Activated CD8-positive, alpha-beta memory T cell treated with anti-CD3 and anti-CD28 coated beads, Interleukin-2, amount 50 U/mL, for 24 hours (primary cell): ENCODE results near the gene ITPRIPL2.
A peak's percentile ranks its signal among the peaks of the same experiment; 100 is the strongest.

Source experiments
- DNase-seq: peaks from one replicate; pipeline ENCODE4 v3.0.0-alpha.2; 2020; ENCODE audit errors: extremely low read depth

Gene ITPRIPL2

DNA sequence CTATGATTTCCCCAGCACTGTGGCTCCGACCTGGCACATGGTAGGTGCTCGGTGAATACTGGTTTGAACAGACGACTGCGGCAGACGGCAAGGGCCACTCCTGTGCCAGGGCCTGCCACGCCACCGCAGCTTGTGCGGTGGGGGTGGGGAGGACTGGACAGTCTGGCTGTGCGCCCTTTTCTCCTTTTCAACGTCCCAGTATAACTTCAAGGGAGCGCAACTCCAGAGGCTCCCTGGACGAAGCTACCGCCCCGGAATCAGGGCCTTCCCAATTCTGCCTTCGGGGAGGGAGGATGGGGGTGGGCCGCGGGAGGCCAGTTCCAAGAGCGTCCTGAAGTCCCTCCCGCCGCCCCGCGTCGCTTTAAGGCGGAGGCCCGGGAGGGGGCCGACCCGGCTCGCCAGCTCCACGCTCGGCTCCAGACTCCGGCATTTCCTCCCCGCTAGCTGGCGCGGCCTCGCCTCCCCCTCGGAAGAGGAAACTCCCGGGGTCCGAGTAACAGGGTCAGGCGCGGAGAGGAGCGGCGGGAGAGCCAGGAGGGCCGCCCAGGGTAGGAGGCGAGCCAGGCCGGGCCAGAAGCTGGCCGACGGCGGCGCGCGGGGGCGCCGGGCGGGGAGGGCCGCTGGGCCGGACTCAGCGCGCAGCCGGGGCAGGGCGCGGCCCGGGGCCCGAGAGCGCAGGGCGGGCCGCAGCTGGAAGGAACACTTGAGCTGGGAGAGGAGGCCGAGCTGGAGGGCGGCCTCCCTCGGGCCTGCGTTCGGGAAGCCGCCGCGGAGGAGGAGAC is at the start of gene ITPRIPL2:
Gene ITPRIPL2, plus strand, starts transcription at position 388 of the 782 bp plus-strand sequence. CDS start 498 bp downstream, outside the sequence.
- no peak for DNase-seq

DNA sequence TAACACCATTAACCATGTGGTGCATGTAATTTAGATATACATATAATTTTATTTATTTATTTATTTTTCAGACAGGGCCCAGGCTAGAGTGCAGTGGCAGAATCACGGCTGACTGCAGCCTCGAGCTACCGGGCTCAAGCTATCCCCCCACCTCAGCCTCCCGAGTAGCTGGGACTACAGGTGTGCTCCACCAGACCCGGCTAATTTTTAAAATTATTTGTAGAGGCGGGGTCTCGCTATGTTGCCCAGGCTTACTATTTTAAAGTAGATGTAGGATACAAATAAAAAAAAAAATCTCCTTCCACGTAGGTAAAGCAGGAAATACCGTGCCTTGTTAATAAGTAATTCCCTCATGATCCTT is 46.8 kb upstream of the ITPRIPL2 start:
- no peak for DNase-seq

DNA sequence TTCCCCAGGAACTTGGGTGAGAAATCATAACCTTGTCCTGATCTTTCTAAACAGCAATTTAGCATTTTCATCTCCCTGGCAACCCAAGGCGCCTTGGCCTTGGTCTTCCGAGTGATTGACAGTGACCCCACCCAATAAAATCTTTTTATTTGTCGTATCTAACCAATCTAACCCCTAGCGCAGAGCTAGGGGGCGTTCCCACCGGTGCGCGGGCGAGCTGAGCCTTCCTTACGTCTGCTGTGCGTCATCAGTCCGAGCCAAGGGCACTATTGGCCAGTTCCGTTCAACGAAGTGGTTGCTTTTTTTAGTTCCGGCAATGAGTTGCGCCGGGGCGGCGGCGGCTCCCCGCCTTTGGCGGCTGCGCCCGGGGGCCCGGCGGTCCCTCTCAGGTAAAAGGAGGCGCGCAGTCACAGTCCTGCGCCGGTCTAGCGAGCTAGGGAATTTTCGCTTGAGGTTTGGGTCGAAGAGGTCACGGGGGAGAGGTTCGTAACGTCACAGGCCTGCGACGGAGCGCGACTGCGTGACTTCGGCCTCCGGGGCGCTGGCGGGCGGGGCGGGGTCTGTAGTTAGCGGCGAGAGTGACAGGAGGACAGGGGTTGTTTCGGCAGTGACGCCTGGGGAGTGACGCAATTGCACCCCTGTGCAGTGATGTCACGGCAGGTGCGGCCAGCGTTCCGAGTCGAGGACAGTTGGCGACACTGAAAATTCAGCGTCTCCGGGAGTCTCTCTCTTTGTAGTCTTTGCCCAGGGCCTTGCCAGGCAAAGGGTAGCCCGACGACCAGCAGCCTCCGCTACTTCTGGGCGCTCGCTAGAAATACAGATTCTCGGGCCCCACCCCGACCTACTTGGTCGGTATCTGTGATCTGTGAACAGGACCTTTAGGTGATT is 46.2 kb upstream of the ITPRIPL2 start, which contains the start of gene COQ7:
Gene COQ7, plus strand, starts transcription at position 266 of the 888 bp plus-strand sequence. Its CDS starts 51 bp downstream, at position 317.
- DNase-seq = peak; percentile 97

DNA sequence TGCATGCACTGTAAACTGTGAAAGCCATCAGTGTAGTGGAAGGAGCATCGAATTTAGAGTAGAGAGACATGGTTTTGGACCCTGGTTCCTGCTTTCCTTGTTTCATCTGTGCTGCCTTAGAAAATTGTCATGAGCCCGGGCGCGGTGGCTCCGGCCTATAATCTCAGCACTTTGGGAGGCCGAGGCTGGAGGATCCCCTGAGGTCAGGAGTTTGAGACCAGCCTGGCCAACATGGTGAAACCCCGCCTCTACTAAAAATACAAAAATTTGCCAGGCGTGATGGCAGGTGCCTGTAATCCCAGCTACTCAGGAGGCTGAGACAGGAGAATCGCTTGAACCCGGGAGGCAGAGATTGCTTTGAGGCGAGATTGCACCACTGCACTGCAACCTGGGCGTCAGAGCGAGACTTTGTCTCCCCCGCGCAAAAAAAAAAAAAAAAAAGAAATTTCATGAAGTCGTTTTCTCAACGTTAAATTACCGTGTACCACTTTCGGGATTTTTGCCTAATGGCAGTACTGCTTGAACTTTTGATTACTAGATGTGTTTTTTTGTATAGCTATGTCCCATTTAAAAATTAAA is 45.4 kb upstream of the ITPRIPL2 start:
- no peak for DNase-seq

DNA sequence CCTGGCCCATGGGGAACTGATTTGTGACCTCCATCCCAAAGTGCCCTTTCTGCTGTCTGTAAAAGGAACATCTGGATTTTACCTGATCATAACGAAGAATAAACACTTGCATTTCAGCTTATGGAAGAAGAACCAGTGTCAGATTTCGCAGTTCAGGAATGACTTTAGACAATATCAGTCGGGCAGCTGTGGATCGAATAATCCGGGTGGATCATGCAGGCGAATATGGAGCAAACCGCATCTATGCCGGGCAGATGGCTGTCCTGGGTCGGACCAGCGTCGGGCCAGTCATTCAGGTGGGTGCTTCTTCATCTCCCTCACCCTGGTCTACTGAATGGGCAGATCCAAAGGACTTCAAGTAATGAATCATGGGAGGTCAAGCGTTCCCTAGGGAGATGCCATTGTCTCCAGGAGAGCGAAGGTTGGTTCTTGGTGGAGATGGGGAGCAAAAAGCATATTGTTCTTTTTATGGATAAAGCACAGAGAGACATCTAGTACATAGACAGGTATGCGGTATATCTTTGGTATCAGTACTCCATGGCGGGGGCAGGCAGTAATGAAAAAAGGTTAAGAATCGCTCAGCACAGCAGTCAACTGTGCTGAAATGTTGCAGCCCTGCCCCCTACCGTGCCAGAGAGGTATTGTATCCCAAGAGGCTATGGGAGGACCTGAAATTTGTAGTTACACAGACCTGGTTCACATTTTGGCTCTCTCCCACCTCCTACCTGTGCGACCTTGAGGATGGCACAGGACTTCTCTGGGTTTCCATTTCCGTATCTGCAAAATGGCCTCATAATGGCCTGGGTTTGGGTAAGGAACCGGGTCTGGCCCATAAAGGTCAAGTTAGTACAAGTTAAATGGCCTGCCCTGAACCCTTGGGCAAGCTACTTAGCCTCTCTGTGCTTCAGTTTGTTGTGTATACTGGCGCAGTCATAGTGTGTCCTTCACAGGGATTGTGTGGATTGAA is 41.7 kb upstream of the ITPRIPL2 start:
- no peak for DNase-seq

DNA sequence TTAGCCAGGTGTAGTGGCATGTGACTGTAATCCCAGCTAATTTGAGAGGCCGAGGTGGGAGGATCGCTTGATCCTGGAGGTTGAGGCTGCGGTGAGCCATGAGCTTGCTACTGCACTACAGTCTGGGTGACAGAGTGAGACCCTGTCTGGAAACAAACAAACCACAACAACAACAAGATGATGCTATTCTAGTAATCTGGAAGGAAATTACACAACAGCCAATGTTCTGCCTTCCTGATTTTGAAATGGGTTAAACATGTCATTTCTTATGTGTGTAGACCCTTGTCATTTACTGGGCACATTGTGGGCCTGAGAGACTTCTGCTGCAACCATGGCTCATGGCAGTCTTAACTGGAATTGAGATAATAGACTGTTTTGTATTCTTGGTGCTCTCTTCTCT is 40.4 kb upstream of the ITPRIPL2 start:
- DNase-seq = no peak

DNA sequence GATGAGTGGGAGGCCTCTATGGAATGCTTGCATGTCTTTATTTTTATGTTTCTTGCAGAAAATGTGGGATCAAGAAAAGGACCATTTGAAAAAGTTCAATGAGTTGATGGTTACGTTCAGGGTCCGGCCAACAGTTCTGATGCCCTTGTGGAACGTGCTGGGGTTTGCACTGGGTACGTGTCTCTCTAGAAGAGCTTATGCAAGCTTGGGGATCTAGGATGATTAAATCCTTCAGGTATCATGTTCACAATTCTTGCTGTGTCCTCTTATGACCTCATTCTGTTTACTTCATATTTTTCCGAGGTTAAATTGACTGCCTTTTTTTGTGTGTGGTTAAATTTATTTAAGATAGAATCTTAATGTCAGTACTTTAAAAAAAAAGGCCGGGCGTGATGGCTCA is 39.9 kb upstream of the ITPRIPL2 start:
- no peak for DNase-seq

DNA sequence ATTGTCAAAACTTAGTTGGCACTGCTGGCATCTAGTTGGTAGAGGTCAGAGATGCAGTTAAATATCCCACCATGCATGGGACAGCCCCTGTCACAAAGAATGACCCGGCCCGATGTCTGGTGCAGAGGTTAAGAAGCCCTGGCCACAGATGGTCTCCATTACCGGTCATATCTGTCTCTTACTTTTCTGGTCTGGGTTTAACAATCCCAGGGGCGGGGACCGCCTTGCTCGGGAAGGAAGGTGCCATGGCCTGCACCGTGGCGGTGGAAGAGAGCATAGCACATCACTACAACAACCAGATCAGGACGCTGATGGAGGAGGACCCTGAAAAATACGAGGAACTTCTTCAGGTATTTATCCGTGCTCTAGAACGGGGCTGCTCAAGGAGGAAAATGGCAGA is 38.3 kb upstream of the ITPRIPL2 start:
- DNase-seq = no peak

DNA sequence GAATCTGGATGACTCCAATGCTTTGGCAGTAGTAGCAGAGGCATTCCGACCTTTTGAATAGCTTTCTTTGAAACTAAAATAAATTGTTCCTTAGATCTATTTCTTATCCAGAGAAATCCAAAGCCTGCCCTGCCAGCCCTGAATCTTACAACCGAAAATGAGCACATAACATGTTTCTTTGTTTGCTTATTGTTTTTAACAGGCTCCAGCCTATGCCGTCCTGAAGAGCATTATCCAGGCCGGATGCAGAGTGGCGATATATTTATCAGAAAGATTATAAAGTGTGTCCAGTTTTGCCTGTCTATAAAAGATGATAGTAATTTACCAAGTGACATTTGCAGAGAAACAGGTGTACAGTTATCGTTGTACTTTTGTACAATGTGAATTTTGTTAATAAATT is 35.9 kb upstream of the ITPRIPL2 start:
- no peak for DNase-seq

DNA sequence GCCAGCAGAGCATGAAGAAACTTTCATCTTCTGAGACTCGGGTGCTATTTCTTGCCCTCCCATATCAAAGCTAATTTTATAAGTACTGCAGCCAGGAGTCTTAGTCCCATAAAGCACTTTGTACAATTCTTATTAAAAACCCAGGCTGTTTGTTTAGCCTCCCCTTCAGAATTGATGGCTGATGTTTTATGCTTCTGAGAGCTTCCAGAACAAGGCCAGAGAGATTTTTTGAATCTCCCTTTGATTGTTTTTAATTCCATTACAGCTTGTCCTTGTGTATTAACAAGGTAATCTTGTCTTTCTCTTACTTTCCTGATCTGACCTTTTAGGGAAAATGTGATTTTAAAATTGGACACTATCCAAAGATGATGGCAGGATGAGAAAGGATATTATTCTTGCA is 30.1 kb upstream of the ITPRIPL2 start:
- no peak for DNase-seq

DNA sequence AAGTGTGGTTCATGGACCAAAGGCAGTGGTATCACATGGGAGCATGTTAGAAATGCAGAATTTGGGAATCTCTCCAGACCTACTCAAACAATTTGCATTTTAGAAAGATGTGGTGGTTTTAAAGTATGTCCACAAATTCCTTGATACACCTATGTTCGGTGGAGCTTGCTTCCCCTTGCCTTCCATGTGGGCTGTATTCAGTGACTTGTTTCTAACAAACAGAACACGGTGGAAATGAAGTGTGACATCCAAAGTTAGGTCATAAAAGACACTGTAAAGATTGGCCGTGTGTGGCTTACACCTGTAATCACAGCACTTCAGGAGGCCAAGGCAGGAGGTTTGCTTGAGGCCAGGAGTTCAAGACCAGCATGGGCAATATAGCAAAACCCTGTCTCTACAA is 29.6 kb upstream of the ITPRIPL2 start:
- no peak for DNase-seq

DNA sequence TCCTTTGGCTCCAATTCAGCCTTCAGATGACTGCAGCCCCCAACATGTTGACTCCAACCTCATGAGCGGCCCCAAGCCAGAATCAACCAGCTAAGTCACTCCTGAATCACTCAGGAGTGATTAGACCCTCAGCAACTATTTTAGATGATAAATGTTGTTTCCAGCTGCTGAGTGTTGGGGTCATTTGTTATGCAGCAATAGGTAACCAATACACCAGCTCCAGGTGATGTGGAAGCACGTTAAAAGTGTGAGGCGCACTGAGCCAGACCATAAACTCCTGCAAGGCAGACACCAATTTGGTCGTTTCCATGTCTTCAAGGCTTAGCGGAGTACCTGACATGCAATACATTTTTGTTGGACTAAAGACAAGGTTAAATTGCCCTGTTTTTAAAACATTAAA is 28.9 kb upstream of the ITPRIPL2 start:
- no peak for DNase-seq

DNA sequence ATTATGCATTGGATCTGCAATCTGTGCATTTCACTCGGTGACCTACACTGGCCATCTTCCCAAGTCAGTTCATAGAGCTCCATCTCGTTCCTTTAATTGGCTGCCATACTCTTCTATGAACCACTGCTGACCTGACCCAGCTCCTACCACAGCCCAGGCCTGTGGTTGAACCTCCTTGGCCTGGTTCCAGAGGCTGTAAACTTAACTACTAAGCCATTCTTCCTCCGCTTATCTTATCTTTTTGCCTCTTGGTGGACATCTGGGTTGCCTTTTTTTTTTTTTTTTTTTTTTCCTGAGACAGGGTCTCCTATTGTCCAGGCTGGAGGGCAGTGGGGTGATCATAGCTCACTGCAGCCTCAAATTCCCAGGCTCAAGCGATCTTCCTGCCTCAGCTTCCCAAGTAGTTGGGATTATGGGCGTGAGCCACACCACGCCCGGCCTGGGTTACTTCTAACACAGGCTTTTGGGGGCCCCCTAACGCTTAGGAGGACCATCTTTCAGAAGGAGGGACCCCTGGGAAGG is 28.0 kb upstream of the ITPRIPL2 start:
- no peak for DNase-seq

DNA sequence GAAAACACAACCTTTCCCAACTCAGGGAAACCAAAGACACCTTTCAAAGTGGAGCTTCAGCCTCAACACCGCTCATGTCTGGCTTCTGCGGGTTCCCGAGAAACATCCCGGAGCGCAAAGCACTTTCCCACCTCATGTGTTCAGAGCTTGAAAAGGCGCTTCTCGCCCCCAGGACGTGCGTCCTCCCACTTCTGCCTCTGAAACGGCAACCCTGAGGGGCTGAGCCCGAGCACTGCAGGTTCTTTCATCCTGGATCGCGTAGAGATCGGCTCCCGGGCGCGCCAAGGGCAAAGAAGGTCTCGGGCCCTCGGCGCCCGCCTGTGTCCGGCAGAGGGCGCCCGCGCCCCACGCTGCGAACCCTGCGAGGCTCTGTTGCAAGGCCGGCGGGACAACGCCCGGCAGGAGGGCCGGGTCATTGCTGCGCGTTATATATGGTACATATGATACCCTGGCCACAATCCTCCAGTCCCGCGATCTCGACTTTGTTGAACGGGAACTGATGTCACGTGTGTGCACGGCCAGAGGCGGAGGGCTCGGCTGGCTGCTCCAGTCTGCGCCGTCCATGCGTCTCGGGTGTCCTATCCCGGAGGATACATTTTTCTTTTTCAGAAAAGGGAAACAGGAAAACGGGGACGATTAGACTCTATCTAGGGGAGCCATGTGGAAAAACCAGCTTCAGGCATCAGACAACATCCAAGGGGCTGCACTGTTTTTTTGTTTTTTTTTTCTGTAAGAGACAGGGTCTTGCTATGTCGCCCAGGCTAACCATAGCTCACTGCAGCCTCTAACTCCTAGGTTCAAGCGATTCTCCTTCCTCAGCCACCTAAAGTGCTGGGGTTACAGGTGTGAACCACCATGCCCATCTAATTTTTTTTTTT is 27.2 kb upstream of the ITPRIPL2 start:
- DNase-seq = peak; percentile 42

DNA sequence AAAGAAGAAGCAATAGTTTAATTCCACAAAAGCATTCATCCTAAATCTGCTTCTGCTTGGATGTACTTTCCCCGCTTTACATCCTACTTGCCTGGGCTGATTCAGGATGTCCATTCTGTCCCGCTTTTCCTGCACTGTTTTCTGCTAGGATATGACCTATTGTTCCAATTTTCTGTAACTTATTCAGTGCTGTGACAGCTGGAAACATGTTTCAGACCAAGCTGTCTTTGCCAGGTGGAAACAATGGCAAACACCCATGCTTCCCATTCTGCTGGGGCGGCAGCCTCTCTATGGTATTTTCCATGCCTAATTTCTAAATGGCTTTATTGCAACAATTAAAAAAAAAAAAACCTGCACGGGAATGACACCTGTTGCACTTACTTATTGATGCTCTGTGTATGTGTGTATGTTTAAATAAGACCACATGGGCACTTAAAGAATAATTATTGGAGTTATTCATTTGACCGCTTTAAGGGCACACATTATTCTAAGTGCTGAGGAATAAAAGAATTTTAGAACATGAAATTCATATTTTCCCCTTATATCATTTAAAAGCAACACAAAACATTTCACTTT is 25.3 kb upstream of the ITPRIPL2 start:
- no peak for DNase-seq

DNA sequence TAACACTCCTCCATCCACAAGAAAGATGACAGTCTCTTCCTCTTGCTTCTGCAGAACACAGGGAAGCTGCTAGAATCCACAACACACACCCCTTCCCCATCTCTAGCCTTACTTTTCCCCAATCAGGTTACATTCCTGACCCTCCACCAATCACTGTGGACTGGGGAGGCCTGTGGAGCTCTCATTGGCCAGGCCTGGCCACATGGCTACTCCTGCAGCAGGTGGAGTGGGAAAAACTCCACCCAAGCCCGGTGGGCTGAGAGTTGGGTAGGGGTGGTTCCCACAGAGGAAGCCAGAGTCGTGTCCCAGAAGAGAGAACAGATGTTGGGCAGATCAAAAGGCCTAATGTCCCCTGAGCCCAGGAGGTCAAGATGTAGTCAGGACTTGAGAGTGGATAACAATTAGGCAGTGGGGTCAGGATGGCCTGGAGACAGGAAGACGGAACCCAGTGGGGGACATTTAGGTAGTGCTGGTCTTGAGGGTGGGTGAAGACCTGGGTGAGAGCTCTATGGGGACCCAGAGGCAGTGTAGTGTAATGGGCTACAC is 24.3 kb upstream of the ITPRIPL2 start:
- no peak for DNase-seq

DNA sequence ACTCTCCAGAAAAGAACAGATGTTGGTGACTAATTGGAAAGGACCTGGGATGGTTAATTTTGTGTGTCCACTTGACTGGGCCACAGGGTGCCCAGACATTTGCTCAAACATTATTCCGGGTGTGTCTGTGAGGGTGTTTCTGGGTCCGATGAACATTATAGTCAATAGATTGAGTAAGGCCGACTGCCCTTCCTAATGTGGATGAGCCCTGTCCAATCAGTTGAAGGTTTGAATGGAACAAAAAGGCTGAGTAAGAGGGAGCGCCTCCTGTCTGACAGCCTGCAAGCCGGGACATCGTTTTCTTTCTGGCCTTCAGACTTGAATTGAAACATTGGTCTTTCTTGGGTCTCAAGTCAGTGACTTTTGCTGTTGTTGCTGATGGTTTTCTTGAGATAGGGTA is 22.8 kb upstream of the ITPRIPL2 start:
- DNase-seq = no peak

DNA sequence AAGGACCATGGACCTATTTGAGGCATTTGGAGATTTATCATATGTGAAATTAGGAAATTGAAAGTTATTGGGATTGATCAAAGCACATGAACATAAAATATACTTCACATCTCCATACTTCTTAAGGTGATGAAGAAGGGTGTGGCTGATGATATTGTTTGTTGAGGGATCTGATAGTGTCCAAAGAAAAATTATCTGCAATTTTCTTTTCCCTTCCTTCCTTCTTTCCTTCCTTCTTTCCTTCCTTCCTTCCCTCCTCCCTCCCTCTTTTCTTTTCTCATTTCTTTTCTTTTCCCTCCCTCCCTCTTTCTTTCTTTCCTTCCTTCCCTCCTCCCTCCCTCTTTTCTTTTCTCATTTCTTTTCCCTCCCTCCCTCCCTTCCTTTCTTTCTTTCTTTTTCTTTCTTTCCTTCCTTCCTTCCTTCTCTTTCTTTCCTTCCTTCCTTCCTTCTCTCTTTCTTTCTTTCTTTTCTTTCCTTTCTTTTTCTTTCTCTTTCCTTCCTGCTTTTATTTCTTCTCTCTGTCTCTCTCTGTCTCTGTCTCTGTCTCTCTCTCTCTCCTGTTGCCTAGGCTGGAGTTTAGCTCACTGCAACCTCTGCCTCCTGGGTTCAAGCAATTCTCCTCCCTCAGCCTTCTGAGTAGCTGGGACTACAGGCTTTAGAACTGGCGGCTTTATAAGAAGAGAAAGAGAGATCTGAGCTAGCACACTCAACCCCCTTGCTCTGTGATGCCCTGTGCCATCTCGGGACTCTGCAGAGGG is 20.9 kb upstream of the ITPRIPL2 start:
- no peak for DNase-seq
